ENCODE results near the gene XPO6. TPM values are rescaled to one million over a fixed set of nuclear protein-coding genes. Genes with fewer than 3 reads are reported as not detected.

Gene XPO6
- total and polyA plus RNA-seq, 2 of the 13 experiments (the other 11 are each of a cell fraction or from before 2014, with no cell fraction given) = 109 to 129 TPM

DNA sequence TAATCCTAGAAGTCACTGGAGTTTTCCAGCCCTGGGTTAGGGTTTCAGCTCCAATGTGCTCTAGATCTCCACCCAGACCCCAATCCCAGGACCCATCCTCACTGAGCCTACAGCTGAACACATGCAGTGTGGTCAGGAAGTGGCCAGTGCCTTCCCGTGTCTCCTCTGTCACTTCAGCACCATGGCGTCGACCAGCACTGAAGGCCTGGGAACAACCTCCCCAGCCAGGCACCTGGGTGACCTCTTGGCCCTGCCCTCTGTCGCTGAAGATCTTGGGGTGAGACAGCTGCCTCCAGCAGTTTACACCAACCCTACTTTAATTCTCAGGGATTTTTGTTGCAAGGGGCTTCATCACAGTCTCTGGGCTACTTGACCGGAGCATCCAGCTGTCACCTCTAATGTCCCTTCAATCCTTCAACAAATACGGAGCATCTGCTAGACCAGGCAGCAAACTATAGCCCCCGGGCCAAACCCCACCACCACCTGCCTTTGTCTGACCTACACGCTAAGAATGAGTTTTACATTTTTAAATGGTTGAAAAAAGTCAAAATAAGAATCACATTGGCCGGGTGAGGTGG is 130.3 kb downstream of the XPO6 start:
- no peak overlapping the region for H3K4me2 ChIP-seq (ENCODE audit: low read depth, low read length)
- no peaks in the 10 kb centered on the region for H3K4me1 ChIP-seq (ENCODE audit: insufficient read depth, low read length)
- WGBS (ENCODE audit: low lambda C conversion rate) = 33% methylated on average over 9 of the region's 9 CpGs
- in situ Hi-C loops (cut with HindIII; ENCODE audit: extremely low pct_ligation_motif_present, low pct_unique_long_range_greater_than_20kb) = no loop called here
- H4K20me1 ChIP-seq (ENCODE audit: insufficient read depth, low read length) = no peaks in the 10 kb centered on the region
- no peak overlapping the region for H3K4me3 ChIP-seq (replicated peaks in 1 of 3; ENCODE audit: insufficient read depth in 1 of 3, low read depth in 2 of 3, low read length in 3 of 3)
- FAIRE-seq = no peak
- no peaks in the 10 kb centered on the region for H3K9me3 ChIP-seq (ENCODE audit: low read length)
- no peak overlapping the region for H2AFZ ChIP-seq (ENCODE audit: low read length)
- CTCF ChIA-PET (ENCODE audit: low intra/inter-chr PET ratio, low total read pairs) = no interaction called here
- no TSS peak for BruUV-seq (replicated peaks)
- H3K36me3 ChIP-seq (replicated peaks in 1 of 2; ENCODE audit: control insufficient read depth in 1 of 2, insufficient read depth in 2 of 2, low read length in 2 of 2) = no peaks in the 10 kb centered on the region
- POLR2A ChIA-PET = no interaction called here
- no peak for ATAC-seq
- intact Hi-C loops (cut with micrococcal nuclease; ENCODE audit: unreplicated experiment) = no loop called here
- no peaks in the 10 kb centered on the region for H3K79me2 ChIP-seq (ENCODE audit: insufficient read depth, low read length)
- no peak for DNase-seq (ENCODE audit: low spot score)
- no peak overlapping the region for H3K27ac ChIP-seq (ENCODE audit: extremely low read length, insufficient read depth, low read length)
- no peak overlapping the region for H3K9ac ChIP-seq (ENCODE audit: insufficient read depth, low read depth, low read length)
- H3K27me3 ChIP-seq (ENCODE audit: control insufficient read depth in 1 of 2, insufficient read depth in 2 of 2, low read length in 2 of 2) = peaks cover 3 to 21% of the 10 kb centered on the region in 2 experiments; a peak in 3 of 5 replicates
- TF ChIP-seq, protein P1, sequence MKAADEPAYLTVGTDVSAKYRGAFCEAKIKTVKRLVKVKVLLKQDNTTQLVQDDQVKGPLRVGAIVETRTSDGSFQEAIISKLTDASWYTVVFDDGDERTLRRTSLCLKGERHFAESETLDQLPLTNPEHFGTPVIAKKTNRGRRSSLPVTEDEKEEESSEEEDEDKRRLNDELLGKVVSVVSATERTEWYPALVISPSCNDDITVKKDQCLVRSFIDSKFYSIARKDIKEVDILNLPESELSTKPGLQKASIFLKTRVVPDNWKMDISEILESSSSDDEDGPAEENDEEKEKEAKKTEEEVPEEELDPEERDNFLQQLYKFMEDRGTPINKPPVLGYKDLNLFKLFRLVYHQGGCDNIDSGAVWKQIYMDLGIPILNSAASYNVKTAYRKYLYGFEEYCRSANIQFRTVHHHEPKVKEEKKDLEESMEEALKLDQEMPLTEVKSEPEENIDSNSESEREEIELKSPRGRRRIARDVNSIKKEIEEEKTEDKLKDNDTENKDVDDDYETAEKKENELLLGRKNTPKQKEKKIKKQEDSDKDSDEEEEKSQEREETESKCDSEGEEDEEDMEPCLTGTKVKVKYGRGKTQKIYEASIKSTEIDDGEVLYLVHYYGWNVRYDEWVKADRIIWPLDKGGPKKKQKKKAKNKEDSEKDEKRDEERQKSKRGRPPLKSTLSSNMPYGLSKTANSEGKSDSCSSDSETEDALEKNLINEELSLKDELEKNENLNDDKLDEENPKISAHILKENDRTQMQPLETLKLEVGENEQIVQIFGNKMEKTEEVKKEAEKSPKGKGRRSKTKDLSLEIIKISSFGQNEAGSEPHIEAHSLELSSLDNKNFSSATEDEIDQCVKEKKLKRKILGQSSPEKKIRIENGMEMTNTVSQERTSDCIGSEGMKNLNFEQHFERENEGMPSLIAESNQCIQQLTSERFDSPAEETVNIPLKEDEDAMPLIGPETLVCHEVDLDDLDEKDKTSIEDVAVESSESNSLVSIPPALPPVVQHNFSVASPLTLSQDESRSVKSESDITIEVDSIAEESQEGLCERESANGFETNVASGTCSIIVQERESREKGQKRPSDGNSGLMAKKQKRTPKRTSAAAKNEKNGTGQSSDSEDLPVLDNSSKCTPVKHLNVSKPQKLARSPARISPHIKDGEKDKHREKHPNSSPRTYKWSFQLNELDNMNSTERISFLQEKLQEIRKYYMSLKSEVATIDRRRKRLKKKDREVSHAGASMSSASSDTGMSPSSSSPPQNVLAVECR (CRISPR knock-in tag; IDR thresholded peaks at IDR 0.05; ENCODE audit: borderline replicate concordance) = no peak
- TF ChIP-seq KDM5A (IDR thresholded peaks at IDR 0.05; ENCODE audit: borderline replicate concordance, low read length) (no peak), HNRNPUL1 (IDR thresholded peaks at IDR 0.05; ENCODE audit: low read depth, low read length) (no peak), GTF2F1 (IDR thresholded peaks at IDR 0.05; ENCODE audit: low read length) (no peak), ZNF550 (CRISPR knock-in tag; IDR thresholded peaks at IDR 0.05; ENCODE audit: borderline replicate concordance) (no peak), MAFG (CRISPR knock-in tag; IDR thresholded peaks at IDR 0.05) (no peak), ZNF121 (CRISPR knock-in tag; IDR thresholded peaks at IDR 0.05) (no peak)
- TF ChIP-seq, protein P2, sequence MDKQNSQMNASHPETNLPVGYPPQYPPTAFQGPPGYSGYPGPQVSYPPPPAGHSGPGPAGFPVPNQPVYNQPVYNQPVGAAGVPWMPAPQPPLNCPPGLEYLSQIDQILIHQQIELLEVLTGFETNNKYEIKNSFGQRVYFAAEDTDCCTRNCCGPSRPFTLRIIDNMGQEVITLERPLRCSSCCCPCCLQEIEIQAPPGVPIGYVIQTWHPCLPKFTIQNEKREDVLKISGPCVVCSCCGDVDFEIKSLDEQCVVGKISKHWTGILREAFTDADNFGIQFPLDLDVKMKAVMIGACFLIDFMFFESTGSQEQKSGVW (CRISPR knock-in tag; IDR thresholded peaks at IDR 0.05; ENCODE audit: borderline replicate concordance) = no peak
- TF ChIP-seq, protein P3, sequence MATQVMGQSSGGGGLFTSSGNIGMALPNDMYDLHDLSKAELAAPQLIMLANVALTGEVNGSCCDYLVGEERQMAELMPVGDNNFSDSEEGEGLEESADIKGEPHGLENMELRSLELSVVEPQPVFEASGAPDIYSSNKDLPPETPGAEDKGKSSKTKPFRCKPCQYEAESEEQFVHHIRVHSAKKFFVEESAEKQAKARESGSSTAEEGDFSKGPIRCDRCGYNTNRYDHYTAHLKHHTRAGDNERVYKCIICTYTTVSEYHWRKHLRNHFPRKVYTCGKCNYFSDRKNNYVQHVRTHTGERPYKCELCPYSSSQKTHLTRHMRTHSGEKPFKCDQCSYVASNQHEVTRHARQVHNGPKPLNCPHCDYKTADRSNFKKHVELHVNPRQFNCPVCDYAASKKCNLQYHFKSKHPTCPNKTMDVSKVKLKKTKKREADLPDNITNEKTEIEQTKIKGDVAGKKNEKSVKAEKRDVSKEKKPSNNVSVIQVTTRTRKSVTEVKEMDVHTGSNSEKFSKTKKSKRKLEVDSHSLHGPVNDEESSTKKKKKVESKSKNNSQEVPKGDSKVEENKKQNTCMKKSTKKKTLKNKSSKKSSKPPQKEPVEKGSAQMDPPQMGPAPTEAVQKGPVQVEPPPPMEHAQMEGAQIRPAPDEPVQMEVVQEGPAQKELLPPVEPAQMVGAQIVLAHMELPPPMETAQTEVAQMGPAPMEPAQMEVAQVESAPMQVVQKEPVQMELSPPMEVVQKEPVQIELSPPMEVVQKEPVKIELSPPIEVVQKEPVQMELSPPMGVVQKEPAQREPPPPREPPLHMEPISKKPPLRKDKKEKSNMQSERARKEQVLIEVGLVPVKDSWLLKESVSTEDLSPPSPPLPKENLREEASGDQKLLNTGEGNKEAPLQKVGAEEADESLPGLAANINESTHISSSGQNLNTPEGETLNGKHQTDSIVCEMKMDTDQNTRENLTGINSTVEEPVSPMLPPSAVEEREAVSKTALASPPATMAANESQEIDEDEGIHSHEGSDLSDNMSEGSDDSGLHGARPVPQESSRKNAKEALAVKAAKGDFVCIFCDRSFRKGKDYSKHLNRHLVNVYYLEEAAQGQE (IDR thresholded peaks at IDR 0.05; ENCODE audit: borderline replicate concordance in 1 of 2, low read depth in 1 of 2, low read length in 2 of 2) = no peak
- TF ChIP-seq, protein P4, sequence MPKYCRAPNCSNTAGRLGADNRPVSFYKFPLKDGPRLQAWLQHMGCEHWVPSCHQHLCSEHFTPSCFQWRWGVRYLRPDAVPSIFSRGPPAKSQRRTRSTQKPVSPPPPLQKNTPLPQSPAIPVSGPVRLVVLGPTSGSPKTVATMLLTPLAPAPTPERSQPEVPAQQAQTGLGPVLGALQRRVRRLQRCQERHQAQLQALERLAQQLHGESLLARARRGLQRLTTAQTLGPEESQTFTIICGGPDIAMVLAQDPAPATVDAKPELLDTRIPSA (CRISPR knock-in tag; IDR thresholded peaks at IDR 0.05; ENCODE audit: borderline replicate concordance) = no peak
- TF ChIP-seq, protein P5, sequence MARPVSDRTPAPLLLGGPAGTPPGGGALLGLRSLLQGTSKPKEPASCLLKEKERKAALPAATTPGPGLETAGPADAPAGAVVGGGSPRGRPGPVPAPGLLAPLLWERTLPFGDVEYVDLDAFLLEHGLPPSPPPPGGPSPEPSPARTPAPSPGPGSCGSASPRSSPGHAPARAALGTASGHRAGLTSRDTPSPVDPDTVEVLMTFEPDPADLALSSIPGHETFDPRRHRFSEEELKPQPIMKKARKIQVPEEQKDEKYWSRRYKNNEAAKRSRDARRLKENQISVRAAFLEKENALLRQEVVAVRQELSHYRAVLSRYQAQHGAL (CRISPR knock-in tag; IDR thresholded peaks at IDR 0.05; ENCODE audit: not compliant biosample characterization) = no peak
